Adrenal gland (tissue), 5 donors: ENCODE results near the gene CEP164.

Source experiments
- CTCF ChIP-seq, 6 experiments: fragments of 450-650 bp in 4 of 6; fragments of 200-600 bp in 2 of 6; sonication (generic) in 1 of 6; IDR thresholded peaks; 1 replicate in 5 of 6; 2 replicates in 1 of 6; pipeline versions ENCODE4 v1.5.1 to v1.8.0; 2016 to 2021; ENCODE audit warnings: antibody characterized with exemption in 6 of 6, mild to moderate bottlenecking in 2 of 6, moderate library complexity in 1 of 6
- POLR2A ChIP-seq, 2 donors: fragments of 450-650 bp; IDR thresholded peaks; one replicate each; pipeline ENCODE4 v1.6.1; 2017; ENCODE audit warnings: antibody characterized with exemption in 2 of 2, mild to moderate bottlenecking in 2 of 2, moderate library complexity in 1 of 2
- donor health status: DM: no; HTN: no; CAD: no.

- TF ChIP-seq CTCF (IDR thresholded peaks at IDR 0.05), result no peak
- TF ChIP-seq POLR2A (IDR thresholded peaks at IDR 0.05), result no peak
Measured at GRCh38 chr11:117424781-117425180, 97.1 kb downstream of the CEP164 start.
